ENCODE data around the gene TMC8. TPM values are rescaled to one million over a fixed set of nuclear protein-coding genes. Genes with fewer than 3 reads are reported as not detected.

Gene TMC8
- total and polyA plus RNA-seq, 11 donors = 0.81 to 21.6 (median 1.2) TPM

GRCh38 chr17:78109489-78109761, 21.1 kb upstream of the TMC8 start:
- Histone ChIP-seq H3K27ac (peak overlapping the region in 2 of 12 donors; percentile 25 to 40), H3K4me3 (no peak overlapping the region), H3K4me1 (peaks cover 0 to 49% (median 24%) of the 10 kb centered on the region in 12 donors), H3K36me3 (peaks cover 0 to 78% (median 40%) of the 10 kb centered on the region in 9 donors), H3K27me3 (no peaks in the 10 kb centered on the region), H3K9me3 (no peaks in the 10 kb centered on the region)
- DNase-seq (no peak), ATAC-seq (no peak)
- no peak for TF ChIP-seq POLR2A (IDR thresholded peaks at IDR 0.05)
- TF ChIP-seq, protein P1, sequence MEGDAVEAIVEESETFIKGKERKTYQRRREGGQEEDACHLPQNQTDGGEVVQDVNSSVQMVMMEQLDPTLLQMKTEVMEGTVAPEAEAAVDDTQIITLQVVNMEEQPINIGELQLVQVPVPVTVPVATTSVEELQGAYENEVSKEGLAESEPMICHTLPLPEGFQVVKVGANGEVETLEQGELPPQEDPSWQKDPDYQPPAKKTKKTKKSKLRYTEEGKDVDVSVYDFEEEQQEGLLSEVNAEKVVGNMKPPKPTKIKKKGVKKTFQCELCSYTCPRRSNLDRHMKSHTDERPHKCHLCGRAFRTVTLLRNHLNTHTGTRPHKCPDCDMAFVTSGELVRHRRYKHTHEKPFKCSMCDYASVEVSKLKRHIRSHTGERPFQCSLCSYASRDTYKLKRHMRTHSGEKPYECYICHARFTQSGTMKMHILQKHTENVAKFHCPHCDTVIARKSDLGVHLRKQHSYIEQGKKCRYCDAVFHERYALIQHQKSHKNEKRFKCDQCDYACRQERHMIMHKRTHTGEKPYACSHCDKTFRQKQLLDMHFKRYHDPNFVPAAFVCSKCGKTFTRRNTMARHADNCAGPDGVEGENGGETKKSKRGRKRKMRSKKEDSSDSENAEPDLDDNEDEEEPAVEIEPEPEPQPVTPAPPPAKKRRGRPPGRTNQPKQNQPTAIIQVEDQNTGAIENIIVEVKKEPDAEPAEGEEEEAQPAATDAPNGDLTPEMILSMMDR (IDR thresholded peaks at IDR 0.05) = no peak
- WGBS, 4 donors = 82 to 94% (median 86%) methylated on average over 9 of the region's 9 CpGs
- intact Hi-C loops (cut with DNase I) = no loop called here

DNA sequence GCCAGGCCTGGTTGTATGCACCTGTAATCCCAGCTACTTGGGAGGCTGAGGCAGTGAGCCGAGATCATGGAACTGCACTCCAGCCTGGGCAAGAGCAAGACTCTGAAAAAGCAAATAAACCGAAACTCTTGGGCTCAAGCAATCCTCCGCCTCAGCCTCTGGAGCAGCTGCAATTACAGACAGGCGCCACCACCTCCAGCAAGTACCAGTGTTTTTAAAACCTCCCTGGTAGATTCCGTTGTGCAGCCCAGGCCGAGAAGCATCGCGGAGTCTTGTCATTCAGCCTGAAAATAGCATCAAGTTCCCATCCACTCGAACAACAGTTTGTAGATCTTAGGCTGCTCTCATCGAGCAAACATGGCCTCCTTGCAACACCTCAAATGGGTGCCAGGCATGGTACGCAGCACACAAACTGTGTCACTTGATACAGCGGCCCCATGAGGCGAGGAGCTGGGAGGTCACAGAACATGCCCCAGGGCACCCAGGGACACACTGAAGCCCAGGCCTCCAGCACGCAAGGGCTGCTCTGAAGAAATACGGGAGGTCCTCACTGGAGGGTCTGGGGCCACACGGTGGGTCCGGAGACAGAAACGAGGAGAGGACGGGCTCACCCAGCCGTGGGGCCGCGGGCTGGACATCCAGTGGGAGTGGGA, 20.1 kb upstream of the TMC8 start:
- no peak for TF ChIP-seq POLR2A (IDR thresholded peaks at IDR 0.05)
- TF ChIP-seq, protein P1 (IDR thresholded peaks at IDR 0.05) = peak in 1 of 12 donors; percentile 19
- peak in 2 of 5 donors; percentile 73 to 76 for DNase-seq
- Histone ChIP-seq H3K9me3 (no peaks in the 10 kb centered on the region), H3K27ac (peak overlapping the region in 8 of 12 donors; percentile 15 to 59 (median 36)), H3K27me3 (no peaks in the 10 kb centered on the region), H3K4me1 (peaks cover 0 to 59% (median 28%) of the 10 kb centered on the region in 12 donors), H3K4me3 (no peak overlapping the region), H3K36me3 (peaks cover 0 to 81% (median 29%) of the 10 kb centered on the region in 9 donors)
- intact Hi-C loops (cut with DNase I) = loop anchor here in 9 of 10 donors (5.0 to 10.0 kb wide), 3 partner anchors 142 to 314 kb away; no protein-coding TSS in a partner anchor
- ATAC-seq = peak; percentile 12 to 57 (median 42)
- 66 to 72% (median 69%) methylated on average over 21 to 22 of the region's 22 CpGs for WGBS, 4 donors

DNA sequence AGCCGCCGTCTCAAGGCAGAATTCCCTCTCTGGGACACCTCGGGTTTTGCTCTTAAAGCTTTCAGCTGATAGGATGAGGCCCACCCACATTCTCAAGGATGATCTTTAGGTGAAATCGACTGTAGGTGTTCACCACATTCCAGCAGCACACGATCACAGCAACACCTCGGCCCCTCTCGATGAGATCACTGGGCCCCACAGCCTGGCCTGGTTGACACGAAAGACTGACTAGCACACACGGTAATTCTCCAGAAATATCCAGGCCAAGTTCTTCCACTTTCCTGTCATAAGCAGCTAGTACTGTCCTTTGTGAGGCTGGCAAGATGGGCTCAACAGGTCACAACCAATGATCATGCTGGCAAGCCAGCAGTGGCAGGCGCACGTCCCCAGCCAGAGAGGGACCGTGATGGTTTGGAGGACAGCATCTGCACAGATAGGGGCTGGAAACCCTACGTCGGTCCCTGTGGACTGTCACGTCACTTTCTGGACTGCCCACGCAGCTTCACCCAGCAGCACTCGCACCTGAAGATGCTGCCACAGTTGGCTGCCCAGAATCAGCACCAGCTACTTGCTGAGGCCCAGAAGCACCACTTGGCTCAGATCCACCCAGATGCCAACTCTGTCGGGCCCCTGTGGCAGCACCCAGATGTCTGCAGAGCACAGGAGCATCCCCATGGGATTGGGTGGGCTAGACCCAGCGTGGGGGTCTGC, 19.4 kb upstream of the TMC8 start:
- Histone ChIP-seq H3K4me1 (peaks cover 0 to 59% (median 28%) of the 10 kb centered on the region in 12 donors), H3K36me3 (peaks cover 0 to 77% (median 26%) of the 10 kb centered on the region in 9 donors), H3K9me3 (no peaks in the 10 kb centered on the region), H3K27me3 (no peaks in the 10 kb centered on the region), H3K4me3 (no peak overlapping the region), H3K27ac (peak overlapping the region in 7 of 12 donors; percentile 15 to 59 (median 37))
- DNase-seq (peak in 2 of 5 donors; percentile 24 to 27), ATAC-seq (peak in 1 of 4 donors; percentile 1)
- 64 to 82% (median 72%) methylated on average over 16 to 19 of the region's 19 CpGs for WGBS, 4 donors
- TF ChIP-seq POLR2A (IDR thresholded peaks at IDR 0.05) = no peak
- TF ChIP-seq, protein P1 (IDR thresholded peaks at IDR 0.05) = no peak
- intact Hi-C loops (cut with DNase I) = loop anchor here in 9 of 10 donors (5.0 to 10.0 kb wide), 3 partner anchors 141 to 314 kb away; no protein-coding TSS in a partner anchor
